ENCODE results near the gene KRI1.

The KRI1 gene

GRCh38 chr19:10516671-10517286, 49.0 kb downstream of the KRI1 start:
- no peak for DNase-seq

GRCh38 chr19:10516064-10516385, 49.8 kb downstream of the KRI1 start:
- DNase-seq, result no peak

- peak; percentile 13 for DNase-seq
Observed at GRCh38 chr19:10514211-10515145, 51.3 kb downstream of the KRI1 start.

- no peak for DNase-seq
Observed at GRCh38 chr19:10513223-10513622, 52.6 kb downstream of the KRI1 start.

- no peak for DNase-seq
Observed at GRCh38 chr19:10510301-10510802, 55.5 kb downstream of the KRI1 start.

GRCh38 chr19:10508707-10509106, 57.1 kb downstream of the KRI1 start:
- DNase-seq, result no peak

- DNase-seq, result no peak
Observed at GRCh38 chr19:10508036-10508435, 57.8 kb downstream of the KRI1 start.

- peak; percentile 59 for DNase-seq
Observed at GRCh38 chr19:10505583-10506229, 60.1 kb downstream of the KRI1 start.
